Activated CD8-positive, alpha-beta memory T cell treated with anti-CD3 and anti-CD28 coated beads for 4 hours (primary cell): Measurements from ENCODE around the gene DCST1.

ENCODE experiments used
- DNase-seq, 2 donors: peaks; one replicate each; pipeline ENCODE4 v3.0.0-alpha.2; 2020; ENCODE audit warnings: low read depth in 2 of 2

The DCST1 gene

GRCh38 chr1:155032886-155033285 is 738 bp upstream of the DCST1 start:
- DNase-seq, result no peak

- DNase-seq, result no peak
These were observed 939 bp downstream of the DCST1 start for GRCh38 chr1:155034318-155035208.

- DNase-seq, result no peak
These were observed 2.3 kb downstream of the DCST1 start for GRCh38 chr1:155035936-155036335.

- no peak for DNase-seq
These were observed 3.4 kb downstream of the DCST1 start for GRCh38 chr1:155037043-155037442.

GRCh38 chr1:155037851-155038441 is 4.3 kb downstream of the DCST1 start:
- DNase-seq, result no peak

- DNase-seq, result no peak
These were observed 5.1 kb downstream of the DCST1 start for GRCh38 chr1:155038602-155039307.

GRCh38 chr1:155039308-155039669 is 5.7 kb downstream of the DCST1 start:
- no peak for DNase-seq

GRCh38 chr1:155040358-155041093 is 6.9 kb downstream of the DCST1 start:
- DNase-seq, result no peak

GRCh38 chr1:155042789-155043188 is 9.2 kb downstream of the DCST1 start:
- DNase-seq, result no peak

- no peak for DNase-seq
These were observed 9.7 kb downstream of the DCST1 start for GRCh38 chr1:155043301-155043702.

- no peak for DNase-seq
These were observed 10.2 kb downstream of the DCST1 start for GRCh38 chr1:155043793-155044192.

- DNase-seq, result no peak
These were observed 10.7 kb downstream of the DCST1 start for GRCh38 chr1:155044365-155044764.

GRCh38 chr1:155044812-155045657 is 11.4 kb downstream of the DCST1 start:
- no peak for DNase-seq

GRCh38 chr1:155048449-155049334 is 15.1 kb downstream of the DCST1 start:
- DNase-seq, result no peak

GRCh38 chr1:155049651-155050559 is 16.3 kb downstream of the DCST1 start:
- no peak for DNase-seq

- DNase-seq, result peak in 1 of 2 donors; percentile 55
These were observed 17.1 kb downstream of the DCST1 start, which contains the start of gene ADAM15 for GRCh38 chr1:155050560-155051341. TSS of gene ADAM15 (plus strand) at chr1:155051316. CDS start at chr1:155051387, 71 bp downstream.

- DNase-seq, result no peak
These were observed 17.7 kb downstream of the DCST1 start for GRCh38 chr1:155051342-155051776.
